Stimulated activated CD4-positive, alpha-beta T cell treated with anti-CD3 and anti-CD28 coated beads, Interleukin-4, amount 100 ng/mL, for 24 hours (primary cell): ENCODE measurements around the gene EMID1.
A peak's percentile ranks its signal among the peaks of the same experiment; 100 is the strongest.

Experiments
- DNase-seq: peaks from one replicate; pipeline ENCODE4 v3.0.0-alpha.2; 2020

Gene EMID1

DNA sequence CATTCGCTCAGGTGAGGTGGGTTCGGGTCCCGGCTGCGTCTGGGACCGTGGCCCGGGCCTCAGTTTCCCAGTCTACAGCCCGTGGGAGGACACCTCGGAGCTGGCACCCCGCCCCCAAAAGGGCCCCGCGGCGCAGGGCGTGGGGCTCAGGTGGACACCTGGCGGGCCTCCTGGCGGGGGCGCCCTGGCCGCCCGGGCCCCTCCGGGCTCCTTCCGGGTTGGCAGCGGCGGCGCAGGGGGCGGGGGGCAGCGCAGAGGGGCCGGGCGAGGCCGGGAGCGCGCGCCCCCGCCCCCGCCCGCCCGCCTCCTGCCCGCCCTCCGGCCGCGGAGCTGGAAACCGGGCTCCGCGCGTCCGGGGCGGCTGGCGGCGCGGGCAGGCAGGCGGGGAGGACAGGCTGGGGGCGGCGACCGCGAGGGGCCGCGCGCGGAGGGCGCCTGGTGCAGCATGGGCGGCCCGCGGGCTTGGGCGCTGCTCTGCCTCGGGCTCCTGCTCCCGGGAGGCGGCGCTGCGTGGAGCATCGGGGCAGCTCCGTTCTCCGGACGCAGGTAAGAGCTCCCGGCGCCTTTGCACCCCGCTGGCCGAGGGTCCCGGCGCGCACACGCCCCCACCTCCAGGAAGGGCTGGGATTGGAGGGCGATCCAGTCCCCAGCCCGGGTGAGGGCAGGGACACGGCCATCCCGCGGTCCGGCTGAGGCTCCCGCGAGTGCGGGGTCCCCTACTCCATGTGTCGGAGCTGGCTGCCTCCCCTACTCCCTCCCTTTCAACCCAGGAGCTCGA lies at the start of gene EMID1:
Gene EMID1, plus strand, starts transcription at position 303 of the 778 bp plus-strand sequence. Its CDS starts 143 bp downstream, at position 446.
- peak; percentile 12 for DNase-seq

DNA sequence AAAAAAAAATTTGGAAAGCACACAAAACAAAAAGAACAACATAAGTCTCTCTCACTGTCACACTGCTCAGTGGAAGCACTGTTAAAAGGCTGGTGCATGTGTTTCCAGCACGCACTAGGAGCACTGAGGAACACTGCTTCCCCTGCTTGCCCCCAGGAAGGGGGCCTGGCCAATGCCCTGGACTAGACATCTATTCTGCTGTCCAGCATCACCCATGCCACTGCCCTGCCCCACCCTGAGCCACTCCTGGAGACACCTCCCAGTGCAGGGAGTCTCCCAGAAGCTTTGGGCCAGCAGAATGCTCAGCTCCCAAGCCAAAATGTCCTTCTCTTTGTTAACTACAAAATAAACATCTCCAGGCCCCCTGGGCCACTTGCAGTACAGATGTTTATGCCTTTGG lies 49.7 kb upstream of the EMID1 start:
- no peak for DNase-seq

DNA sequence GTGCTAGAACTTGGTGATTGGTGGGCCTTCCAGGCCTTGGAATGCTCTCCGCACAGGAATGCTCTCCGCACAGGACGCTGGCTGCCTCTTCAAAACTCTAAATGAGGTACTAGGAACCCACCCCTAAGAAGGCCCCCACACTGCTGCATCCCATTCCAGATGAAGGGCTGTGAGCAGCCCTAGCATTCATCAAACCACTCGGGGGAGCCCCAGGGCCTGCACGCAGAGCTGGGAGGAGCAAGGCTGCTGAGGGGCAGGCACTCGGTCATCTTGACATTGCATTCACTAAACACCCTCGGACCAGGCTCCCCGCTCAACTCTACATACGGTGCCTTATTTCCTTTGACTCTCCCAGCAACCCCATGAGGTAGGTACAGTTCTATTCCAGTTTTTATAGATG lies 49.2 kb upstream of the EMID1 start:
- no peak for DNase-seq

DNA sequence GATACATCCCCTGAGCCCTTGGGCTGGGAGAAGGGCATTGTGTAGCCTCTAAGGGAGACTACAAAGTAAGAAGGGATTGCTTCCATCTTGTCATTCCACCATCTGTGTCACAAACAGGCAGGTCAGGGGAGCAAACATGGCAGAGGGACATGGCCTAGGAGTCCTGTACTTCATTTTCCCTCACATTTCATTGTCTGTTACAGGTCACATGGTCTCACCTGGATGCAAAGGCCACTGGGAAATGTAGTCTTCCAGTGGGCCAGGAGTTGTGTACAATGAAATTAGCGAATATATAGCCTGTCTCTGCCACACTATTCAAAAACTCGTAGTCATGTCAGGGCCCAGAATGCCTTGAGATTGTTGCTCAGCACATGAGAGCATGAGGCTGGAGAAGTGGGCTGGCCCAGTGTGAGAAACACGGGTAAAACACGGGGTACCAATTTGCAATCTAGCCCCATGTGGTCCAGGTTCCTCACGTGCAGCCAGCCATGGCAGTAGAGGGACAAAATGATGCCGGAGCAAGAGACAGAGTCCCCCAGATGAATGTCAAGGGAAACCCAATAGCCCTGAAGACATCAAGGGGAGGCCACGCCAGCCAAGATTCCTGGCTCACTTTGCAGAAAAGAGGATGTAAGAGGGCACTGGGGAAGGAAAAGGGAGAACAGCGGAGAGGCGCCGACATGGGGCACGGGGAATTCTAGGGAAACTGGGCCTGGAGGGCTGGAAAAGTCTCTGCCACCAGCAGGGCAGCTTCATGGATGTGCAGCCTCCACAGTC lies 47.7 kb upstream of the EMID1 start:
- DNase-seq: no peak

DNA sequence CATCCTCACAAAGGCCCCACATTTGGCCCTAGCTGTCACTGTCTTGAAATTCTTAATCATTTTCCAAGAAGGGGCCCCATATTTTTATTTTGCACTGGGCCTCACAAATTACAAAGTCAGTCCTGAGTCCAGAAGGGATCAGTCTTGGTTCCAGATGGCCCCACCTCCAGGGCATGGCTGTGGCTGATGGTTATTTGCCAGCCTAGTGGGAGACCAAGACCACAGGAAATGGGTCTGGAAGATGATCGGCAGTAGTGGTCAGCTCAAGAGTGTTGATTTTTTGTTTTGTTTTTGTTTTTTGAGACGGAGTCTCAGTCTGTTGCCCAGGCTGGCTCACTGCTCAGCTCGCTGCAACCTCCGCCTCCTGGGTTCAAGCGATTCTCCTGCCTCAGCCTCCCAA lies 47.1 kb upstream of the EMID1 start:
- no peak for DNase-seq

DNA sequence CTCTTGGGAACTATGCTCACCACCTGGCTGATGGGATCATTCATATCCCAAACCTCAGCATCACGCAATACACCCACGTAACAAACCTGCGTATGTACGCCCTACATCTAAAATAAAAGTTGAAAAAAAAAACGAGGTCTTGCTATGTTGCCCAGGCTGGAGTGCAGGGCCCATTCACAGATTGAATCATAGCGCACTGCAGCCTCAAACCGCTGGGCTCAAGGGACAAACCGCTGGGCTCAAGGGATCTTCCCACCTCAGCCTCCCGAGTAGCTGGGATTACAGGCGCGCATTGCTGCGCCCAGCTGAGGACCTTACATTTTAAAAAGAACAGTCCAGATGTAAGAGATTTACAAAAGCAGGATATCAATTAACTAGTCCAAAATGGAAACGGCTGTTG lies 41.9 kb upstream of the EMID1 start:
- no peak for DNase-seq

DNA sequence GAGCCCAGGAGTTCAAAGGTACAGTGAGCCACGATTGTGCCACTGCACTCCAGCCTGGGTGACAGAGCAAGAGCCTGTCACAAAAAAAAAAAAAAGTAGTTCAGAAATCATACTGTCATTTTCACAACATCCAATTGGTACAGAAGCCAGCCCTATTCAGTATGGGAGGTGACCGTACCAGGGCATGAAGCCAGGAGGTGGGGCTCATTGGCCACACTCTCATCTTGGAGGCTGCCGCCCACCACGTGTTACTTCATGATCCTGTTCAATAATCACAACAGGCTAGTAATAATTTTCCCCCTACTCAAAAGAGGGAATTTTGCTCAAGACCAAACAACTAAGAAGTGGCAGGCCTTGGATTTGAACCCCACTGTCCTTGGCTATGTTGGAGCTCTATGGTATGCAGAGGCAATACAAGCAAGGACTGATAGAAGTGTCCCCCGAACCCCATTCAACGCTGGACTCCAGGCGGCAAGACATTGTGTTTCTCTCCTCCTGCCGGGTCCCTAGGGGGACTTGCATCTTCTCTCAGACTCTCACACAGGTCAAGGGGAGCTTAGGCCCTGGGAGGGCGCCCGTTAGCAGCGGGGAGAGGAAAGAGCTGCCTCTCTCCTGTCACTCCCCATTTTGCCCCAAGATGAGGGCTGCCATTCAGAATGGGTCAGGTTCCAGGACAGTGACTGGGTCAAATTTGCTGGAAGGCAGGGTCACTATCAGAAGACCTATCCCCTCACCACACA lies 40.2 kb upstream of the EMID1 start:
- no peak for DNase-seq

DNA sequence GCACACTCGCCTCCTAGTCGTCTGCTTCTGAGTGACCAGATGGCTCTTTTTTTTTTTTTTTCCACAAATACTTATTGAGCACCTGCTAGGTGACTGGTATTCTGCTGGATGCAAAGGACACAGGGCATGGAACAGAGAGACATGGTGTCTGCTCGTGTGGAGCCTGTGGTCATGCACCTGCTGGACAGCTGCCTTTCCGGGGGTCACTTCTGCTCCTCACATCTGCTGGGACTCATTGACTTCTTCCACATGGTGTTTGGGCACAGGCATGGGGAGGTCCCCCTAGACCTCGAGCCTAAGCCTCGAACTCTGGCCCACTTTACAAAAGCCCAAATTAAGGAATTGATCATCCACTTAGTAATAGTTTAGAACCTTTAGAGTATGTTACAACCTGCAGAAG lies 39.5 kb upstream of the EMID1 start:
- DNase-seq: no peak

DNA sequence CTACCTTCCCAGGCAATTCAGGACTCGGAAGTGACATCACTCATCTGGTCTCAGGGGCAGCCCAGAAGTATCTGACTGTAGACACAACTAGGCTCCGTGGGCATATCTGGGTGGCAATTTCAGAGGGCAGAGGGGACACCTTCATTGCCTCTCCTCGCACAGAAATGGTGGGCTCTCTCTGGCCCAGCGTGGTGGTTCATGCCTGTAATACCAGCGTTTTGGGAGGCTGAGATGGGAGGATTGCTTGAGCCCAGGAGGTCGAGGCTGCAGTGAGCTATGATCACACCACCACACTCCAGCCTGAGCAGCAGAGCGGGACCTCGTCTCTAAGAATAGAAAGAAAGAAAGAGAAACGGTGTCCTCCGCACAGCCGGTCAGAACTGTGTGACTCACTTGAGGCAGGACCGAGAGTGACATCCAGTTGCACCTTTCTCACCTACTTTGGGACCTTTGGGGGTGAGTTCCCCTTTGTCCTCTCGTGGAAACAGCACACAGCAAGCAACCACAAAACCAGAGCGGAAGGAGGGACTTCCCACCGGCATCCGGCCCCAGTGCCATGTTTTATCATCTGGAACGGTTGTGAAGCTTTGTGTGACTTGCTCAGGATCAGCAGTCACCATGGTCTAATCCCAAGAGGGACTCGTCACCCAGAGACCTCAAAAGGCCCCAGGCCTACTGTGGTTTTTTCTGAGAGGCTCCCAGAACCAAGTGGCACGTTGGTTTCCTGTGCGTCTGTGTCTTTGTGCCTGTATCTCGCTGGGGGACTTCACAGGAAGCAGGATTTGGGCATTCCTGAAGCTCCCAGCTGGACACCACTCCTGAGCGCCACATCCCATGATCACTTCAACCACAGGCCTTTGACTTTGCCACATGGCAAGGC lies 38.4 kb upstream of the EMID1 start:
- peak; percentile 32 for DNase-seq

DNA sequence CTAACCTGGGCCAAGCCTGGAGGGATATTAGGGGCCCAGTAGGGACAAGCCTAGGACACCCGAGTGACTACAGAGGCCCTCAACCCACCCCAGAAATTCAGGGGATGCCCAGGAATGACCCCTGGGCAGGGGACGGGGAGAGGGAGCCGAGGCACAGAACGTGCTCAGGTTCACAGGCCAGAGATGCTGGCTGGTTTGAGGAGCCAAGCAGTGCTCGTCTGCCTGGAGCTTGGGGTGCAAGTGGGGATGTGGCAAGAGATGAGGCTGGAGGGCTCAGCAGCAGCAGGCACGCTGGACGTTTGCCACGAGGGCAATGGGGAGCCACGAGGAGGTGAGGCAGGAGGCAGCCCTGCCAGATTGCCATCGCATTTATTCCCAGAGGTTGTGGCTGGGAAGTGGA lies 34.0 kb upstream of the EMID1 start:
- no peak for DNase-seq

DNA sequence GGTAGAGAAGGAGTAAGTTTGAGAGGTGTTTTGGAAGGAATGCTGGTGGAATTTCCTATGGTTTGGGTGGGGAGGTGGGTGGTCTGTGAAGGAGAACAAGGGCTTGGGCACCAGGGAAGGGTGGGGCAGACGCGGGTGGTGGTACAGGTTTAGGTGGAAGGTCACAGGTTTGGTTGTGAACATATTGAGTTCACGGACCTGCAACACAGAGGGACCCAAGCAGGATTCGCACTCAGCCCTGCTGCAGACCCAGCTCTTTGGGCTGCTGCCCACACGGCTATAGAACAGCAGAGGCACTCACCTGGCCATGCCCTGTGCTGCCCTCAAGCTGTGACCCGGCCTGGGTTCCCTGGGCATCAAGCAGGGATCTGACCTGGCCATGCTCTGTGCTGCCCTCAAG lies 33.5 kb upstream of the EMID1 start:
- DNase-seq: no peak

DNA sequence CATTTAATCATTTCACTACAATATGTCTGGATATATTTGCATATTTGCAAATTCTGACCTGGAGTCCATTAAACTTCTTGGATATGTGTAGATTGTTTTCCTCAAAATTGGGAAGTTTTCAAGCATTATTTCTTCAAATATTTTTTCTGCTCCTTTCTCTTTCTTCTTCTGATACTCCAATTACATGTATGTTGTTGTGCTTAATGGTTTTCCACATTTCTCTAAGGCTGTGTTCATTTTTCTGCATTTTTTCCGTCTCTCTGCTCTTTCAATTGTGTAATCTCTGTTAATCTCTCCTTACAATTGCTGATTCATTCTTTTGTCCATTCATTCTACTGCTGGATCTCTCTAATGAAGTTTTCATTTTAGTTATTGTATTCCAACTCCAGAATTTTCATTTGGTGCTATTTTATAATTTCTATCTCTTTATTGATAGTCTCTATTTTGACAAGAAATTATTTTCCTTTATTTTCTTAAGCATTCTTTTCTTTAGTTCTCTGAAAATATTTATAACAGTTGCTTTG lies 30.3 kb upstream of the EMID1 start:
- DNase-seq: no peak

DNA sequence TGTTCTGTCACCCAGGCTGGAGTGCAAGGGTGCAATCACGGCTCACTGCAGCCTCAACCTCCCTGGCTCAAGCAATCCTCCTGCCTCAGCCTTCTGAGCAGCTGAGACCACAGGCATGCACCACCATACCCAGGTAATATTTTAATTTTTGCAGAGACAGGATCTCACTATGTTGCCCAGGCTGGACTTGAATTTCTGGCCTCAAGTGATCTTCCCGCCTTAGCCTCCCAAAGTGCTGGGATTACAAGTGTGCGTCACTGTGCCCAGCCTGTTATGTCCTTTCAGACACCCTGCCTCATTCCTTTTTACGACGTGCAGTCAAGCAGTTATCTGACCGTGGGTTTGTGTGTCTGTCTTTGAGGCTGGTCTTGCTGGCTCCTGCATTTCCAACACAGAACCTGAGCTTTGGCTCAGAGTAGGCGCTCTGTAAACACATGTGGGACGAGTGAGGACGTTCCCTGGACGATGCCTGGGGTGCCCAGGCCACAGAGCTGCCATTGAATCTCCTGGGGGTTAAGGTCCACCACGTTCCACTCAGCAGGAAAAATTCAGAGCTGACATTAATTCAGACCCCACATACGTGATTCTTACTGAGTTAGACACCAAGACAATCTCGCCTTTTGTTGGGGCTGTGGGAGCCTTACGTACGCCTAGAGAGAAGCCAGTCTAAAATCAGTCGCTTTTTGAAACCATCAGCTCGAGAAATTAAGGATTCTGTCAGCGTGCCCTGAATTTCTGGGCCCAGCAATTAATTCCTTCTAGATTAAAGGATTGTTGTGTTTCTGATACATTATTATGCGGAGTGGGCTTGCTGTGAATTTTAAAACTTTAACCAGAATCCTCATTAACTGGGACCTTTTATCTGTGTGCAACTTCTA lies 21.5 kb upstream of the EMID1 start:
- DNase-seq: no peak

DNA sequence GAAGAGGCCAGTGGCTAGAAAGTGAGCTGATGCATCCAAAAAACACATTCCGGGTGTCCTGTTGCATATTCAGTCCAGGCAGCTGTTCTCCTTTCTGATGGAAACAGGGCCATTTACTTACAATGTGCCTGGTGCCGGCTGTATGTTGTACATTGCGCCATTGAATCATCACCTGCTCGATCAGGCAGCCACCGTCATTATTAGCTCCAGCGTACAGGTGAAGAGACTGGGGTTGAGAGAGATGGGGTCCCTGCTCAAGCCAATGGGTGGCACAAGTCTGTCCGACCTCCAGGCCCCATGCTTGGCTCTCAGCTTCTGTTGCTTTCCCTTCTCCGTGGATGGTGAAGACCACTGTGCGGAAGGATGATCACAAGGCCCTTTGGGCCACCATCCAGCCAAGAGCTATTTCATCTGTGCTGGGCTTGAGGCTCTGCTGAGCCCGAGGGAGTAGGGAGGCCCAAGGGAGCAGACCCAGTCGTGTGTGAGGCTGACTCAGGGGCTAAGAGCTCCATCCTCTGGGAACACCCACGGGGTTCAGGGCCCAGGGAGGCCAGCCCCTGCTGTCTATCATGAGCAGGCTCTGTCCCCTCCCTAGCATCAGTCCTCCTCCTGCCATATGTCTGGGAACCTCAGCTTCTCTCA lies 20.7 kb upstream of the EMID1 start:
- DNase-seq: no peak

DNA sequence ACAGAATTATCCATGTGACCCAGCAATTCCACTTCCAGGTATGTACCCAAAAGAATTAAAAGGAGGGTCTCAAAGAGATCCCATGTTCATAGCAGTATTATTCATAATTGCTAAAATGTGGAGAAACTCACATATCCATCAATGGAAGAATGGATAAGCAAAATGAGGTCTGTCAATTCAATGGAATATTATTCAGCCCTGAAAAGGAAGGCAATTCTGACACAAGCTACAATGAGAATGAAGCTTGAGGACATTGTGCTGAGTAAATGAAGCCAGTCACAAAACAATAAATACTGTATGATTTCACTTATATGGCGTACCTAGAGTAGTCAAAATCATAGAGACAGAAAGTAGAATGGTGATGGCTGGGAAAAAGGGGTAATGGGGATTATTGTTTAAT lies 19.4 kb upstream of the EMID1 start:
- no peak for DNase-seq

DNA sequence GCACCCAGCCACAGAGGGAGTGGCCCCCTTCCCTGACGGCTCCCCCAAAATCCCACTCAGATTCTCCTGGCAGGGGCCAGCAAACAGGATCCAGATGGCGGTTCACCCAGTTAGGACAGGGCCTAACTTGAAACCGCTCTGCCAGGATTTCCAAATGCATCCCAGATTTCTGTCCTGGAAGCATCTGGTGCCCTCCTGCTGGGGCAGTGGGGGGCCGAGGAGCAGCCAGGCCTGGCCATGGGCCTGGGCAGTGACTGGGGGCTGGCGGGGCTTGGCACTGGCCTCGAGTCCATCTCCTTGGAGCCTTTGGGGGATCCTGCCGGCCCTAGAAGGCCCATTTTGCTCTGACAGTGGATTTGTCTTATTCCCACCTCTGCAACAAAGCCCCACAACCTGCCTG lies 17.9 kb upstream of the EMID1 start:
- DNase-seq: no peak

DNA sequence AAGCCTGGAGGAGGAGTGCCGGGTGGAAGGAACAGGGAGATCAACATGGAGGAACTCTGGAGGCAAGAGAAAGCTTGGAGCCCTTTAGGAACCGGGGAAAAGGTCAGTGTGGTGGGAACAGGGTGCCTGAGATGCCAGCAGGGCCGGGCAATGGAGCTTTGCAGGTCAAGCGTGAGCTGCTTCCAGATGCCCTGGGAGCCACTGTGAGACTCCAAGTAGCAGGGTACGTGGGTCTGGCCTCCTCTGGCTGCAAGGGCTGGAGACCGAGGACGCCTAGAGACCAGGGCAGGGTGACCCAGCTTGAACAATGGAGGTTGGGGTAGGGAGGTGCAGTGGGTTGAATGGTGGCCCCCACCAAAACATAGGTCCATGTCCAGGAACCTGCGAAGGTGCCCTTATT lies 15.6 kb upstream of the EMID1 start:
- no peak for DNase-seq

DNA sequence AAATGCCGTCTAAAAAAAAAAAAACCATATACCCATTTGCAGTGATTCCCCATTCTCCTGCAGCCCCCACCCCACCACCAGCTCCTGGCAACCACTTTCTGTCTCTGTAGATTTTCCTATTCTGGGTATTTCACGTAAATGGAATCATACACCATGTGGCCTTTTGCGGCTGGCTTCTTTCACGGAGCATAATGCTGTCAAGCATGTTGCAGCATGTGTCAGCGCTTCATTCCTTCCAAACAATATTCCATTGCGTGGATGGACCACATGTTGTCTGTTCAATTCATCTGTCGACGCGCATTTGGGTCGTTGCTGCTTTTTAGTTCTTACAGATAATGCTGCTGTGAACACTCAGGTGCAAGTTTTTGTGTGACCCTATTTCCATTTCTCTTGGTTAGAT lies 14.8 kb upstream of the EMID1 start:
- no peak for DNase-seq

DNA sequence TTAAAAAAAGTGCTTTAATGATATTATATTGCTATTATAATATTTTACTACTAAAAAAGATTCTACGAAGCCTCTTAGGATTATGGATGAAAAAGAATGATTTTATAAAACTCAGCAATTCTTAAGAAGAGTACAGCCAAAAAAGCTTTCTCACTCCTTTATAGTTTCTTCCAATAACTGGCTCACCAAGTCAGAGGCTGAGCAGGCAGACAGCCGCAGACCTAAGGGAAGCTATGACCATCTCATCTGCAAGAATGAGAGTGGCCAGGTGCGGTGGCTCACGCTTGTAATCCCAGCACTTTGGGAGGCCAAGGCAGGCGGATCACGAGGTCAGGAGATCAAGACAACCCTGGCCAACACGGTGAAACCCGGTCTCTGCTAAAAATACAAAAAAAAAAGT lies 12.7 kb upstream of the EMID1 start:
- no peak for DNase-seq

DNA sequence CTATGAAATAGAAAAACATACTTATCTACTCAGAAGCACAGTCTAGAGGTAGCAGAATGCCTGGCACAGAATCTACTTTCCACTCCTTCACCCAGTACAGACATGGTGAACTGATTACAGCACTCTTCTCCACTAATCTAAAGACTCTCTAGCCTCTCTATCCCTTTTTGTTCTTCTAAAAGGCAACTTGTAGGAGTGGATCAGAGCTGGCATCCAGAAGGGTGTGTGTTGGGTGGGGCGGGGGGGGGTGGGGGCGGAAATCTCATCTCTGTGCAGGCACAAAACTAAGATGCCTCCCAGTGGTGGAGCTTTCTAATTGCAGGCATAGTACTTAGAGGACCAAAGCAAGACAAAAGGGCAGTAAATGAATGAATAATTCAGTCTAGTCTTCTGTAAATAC lies 11.5 kb upstream of the EMID1 start:
- no peak for DNase-seq
